GM12801 (cell line): ENCODE measurements around the gene FOSL1.

Experiments used
- TF ChIP-seq, protein P1 (sequence below): IDR thresholded peaks from one replicate; pipeline ENCODE4 v1.5.1; 2011; ENCODE audit warnings: control low read depth; ENCODE audit not compliant: insufficient read length; ENCODE audit errors: extremely low read depth

Gene FOSL1

DNA sequence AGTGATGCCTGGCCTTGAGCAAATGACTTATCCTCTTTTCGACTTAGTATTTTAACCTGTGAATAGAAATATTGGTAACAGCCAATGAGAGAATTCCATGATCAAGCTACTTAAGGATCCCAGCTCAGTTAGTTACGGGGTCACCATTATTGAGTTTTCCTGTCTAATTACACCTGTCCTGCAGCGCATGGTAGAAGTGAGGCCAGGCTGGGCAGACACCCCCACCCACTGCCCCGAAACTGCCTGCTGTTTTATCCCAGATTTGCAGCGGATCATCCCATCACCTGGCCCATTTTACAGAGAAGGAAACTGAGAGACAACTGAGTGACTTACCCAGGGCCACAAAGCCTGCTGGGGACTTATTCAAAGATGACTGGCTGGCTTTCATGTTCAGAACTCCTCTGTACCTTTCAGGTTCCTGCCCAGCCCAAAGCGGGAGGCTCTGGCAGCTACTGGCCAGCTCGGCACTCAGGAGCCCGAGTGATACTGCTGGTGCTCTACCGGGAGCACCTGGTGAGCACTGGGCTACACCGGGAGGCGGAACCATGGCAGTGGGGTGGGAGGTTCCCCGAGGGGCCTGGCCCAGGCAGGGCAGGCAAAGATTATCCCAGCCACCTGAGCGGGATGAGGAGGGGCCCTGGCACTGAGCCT lies 38.5 kb downstream of the FOSL1 start:
- TF ChIP-seq, protein P1, sequence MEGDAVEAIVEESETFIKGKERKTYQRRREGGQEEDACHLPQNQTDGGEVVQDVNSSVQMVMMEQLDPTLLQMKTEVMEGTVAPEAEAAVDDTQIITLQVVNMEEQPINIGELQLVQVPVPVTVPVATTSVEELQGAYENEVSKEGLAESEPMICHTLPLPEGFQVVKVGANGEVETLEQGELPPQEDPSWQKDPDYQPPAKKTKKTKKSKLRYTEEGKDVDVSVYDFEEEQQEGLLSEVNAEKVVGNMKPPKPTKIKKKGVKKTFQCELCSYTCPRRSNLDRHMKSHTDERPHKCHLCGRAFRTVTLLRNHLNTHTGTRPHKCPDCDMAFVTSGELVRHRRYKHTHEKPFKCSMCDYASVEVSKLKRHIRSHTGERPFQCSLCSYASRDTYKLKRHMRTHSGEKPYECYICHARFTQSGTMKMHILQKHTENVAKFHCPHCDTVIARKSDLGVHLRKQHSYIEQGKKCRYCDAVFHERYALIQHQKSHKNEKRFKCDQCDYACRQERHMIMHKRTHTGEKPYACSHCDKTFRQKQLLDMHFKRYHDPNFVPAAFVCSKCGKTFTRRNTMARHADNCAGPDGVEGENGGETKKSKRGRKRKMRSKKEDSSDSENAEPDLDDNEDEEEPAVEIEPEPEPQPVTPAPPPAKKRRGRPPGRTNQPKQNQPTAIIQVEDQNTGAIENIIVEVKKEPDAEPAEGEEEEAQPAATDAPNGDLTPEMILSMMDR: no peak

DNA sequence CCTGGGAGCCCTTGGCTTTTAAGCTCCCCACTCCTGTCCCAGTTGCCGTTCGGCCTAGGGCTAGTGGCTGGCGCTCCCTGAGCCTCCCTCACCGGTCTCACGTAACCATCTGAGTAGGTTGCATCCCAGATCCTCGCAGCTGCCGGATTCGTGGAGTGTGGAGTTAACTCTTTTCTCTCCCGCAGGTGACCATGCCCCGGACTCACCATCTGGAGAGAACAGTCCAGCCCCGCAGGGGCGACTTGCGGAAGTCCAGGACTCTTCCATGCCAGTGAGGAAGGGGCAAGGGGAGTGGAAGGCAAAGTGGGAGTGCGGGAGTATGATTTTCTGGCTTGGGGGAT lies 39.1 kb downstream of the FOSL1 start:
- TF ChIP-seq, protein P1: no peak

DNA sequence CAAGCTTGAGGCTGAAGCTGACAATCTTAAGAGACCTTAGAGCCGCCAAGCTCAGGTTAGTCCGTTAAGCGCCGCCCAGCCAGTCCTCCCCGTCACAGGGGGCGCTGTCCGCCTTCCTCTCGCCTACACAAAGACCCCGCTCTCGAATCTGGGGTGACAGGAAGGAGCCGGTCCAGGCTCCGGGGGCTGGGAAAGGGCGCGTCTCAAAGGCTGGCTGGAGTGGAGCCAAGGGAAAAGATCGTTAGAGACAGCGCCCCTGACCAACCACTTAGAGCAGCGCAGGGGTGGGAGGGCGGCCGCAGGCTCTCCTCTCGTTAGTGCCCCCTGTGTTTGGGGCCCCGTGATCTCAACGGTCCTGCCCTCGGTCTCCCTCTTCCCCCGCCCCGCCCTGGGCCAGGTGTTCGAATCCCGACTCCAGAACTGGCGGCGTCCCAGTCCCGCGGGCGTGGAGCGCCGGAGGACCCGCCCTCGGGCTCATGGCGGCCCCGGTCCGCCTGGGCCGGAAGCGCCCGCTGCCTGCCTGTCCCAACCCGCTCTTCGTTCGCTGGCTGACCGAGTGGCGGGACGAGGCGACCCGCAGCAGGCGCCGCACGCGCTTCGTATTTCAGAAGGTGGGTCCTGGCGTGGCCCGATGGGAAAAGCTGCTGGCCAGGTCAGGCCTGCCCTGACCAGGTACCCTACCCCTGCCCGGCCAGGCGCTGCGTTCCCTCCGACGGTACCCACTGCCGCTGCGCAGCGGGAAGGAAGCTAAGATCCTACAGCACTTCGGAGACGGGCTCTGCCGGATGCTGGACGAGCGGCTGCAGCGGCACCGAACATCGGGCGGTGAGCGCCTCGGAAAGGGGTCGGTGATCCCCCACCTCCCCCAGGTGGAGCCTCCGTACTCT lies 39.7 kb downstream of the FOSL1 start, which contains the start of gene MUS81:
Gene MUS81, plus strand, starts transcription at position 156 of the 887 bp plus-strand sequence. Its CDS starts 321 bp downstream, at position 477.
- TF ChIP-seq, protein P1: peak; percentile 74

DNA sequence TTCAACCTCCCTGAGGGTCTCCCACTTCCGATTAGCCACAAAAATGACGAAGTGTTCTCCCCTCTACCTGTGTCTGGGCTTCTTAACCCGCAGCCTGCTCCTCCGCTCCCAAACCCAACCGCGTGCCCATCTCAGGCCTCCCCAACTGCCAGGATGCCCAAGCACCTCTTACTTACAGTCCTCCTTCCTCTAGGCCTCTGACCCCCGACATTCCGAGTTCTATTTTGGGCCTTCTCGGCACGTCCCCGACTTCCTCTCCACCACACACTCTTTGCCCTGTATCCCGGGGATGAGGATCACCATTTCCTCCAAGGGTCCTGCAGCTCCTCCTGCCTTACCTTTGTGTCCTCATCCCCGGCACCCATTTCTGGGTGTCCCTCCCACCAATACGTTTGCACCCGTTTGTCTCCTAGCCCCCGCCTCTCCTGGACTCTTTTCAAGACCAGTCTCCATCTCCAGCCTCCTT lies 40.3 kb downstream of the FOSL1 start:
- TF ChIP-seq, protein P1: no peak

DNA sequence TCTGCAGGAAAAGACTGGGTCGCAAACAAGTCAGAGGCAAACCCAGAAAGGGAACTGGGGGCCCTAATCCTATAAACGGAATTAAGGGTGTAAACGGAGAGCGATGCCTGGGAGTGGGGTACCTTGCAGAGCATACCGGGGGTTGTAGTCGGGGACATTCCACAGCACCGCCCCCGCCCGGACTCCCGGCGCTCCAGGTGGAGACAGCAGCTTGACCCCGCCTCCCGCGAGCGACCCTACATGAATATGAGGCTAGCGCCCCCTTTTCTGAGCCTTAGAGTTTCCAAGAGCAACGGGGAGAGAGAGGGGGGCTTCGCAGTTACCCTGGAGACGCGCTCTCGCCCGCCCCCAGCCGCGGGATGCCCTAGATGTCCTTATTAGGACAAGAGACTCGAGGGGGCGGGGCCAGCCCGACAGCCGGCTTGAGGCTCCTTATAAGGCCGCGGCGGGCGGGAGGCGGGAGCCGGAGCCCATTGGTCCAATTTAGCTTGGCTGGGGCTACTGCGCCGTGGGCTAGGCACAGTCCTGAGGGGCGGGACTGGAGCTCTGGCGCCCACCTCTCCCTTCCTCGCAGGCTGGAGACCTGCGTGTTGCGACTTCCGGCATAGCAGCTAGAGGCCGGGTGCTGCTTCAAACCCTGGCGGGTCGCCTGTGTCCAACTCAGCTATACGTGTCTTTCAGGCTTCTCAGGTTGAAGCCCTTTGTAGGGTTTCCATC lies 40.9 kb downstream of the FOSL1 start:
- TF ChIP-seq, protein P1: no peak

DNA sequence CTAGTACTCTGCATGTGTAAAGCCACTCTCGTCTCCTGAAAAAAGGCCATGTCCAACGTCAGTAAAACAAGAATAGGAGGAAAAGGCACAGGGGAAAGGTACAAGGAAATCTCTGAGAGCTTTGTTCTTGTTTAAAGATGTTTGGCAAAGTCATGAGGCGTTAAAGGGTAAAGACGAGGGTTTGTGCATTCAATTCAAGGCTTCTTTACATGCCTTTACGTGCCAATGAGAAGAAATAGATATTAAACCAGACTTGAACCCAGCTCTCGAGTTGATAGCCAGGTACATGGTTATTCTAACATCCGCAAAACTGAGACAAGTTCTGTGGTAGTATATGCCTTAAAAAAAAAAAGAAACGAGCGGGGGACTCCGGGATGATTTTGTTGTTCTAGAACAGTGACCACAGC lies 41.5 kb downstream of the FOSL1 start:
- TF ChIP-seq, protein P1: no peak
